ENCODE measurements around the gene STK4.

Gene STK4

GRCh38 chr20:45038745-45039474, 72.6 kb downstream of the STK4 start:
- TF ChIP-seq, protein P1, sequence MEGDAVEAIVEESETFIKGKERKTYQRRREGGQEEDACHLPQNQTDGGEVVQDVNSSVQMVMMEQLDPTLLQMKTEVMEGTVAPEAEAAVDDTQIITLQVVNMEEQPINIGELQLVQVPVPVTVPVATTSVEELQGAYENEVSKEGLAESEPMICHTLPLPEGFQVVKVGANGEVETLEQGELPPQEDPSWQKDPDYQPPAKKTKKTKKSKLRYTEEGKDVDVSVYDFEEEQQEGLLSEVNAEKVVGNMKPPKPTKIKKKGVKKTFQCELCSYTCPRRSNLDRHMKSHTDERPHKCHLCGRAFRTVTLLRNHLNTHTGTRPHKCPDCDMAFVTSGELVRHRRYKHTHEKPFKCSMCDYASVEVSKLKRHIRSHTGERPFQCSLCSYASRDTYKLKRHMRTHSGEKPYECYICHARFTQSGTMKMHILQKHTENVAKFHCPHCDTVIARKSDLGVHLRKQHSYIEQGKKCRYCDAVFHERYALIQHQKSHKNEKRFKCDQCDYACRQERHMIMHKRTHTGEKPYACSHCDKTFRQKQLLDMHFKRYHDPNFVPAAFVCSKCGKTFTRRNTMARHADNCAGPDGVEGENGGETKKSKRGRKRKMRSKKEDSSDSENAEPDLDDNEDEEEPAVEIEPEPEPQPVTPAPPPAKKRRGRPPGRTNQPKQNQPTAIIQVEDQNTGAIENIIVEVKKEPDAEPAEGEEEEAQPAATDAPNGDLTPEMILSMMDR (IDR thresholded peaks at IDR 0.05; ENCODE audit: extremely low read depth, insufficient read depth, missing control alignments): no peak
- in situ Hi-C loops (cut with MboI; ENCODE audit: low pct_unique_long_range_greater_than_20kb, low sequenced_read_pairs, unreplicated experiment): no loop called here
- no peak for DNase-seq (ENCODE audit: low spot score)

DNA sequence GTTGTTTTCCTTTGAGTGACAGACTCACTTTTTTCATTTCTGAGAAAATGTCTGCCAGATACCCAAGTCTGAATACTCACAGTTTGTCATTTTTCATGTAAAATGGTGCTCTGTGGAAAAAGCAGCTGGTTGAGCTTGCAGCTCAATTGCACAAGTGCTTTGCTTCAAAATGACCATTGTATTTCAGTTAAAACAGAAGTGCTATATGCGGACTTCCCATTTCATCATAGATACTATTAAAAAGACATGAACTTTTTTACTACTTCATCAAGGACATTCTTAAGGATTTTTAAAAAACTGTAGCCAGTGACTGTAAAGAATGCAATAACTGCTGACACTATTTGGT, 73.1 kb downstream of the STK4 start:
- no peak for DNase-seq (ENCODE audit: low spot score)
- TF ChIP-seq, protein P1 (IDR thresholded peaks at IDR 0.05; ENCODE audit: extremely low read depth, insufficient read depth, missing control alignments): no peak
- in situ Hi-C loops (cut with MboI; ENCODE audit: low pct_unique_long_range_greater_than_20kb, low sequenced_read_pairs, unreplicated experiment): no loop called here

- no peak for DNase-seq (ENCODE audit: low spot score)
Observed at GRCh38 chr20:45041464-45042337, 75.4 kb downstream of the STK4 start.

GRCh38 chr20:45042978-45043377, 76.7 kb downstream of the STK4 start:
- in situ Hi-C loops (cut with MboI; ENCODE audit: low pct_unique_long_range_greater_than_20kb, low sequenced_read_pairs, unreplicated experiment): loop anchor here (5.0 kb wide), 1 partner anchor 49 kb away; no protein-coding TSS in a partner anchor
- TF ChIP-seq, protein P1 (IDR thresholded peaks at IDR 0.05; ENCODE audit: extremely low read depth, insufficient read depth, missing control alignments): no peak
- DNase-seq (ENCODE audit: low spot score): no peak

More at GRCh38 chr20:45041464-45042337, 75.4 kb downstream of the STK4 start:
- TF ChIP-seq, protein P1 (IDR thresholded peaks at IDR 0.05; ENCODE audit: extremely low read depth, insufficient read depth, missing control alignments): no peak
- in situ Hi-C loops (cut with MboI; ENCODE audit: low pct_unique_long_range_greater_than_20kb, low sequenced_read_pairs, unreplicated experiment): loop anchor here (5.0 kb wide), 1 partner anchor 51 kb away; no protein-coding TSS in a partner anchor

GRCh38 chr20:45044084-45044573, 77.8 kb downstream of the STK4 start:
- in situ Hi-C loops (cut with MboI; ENCODE audit: low pct_unique_long_range_greater_than_20kb, low sequenced_read_pairs, unreplicated experiment): loop anchor here (5.0 kb wide), 1 partner anchor 48 kb away; no protein-coding TSS in a partner anchor
- DNase-seq (ENCODE audit: low spot score): peak; percentile 35
- TF ChIP-seq, protein P1 (IDR thresholded peaks at IDR 0.05; ENCODE audit: extremely low read depth, insufficient read depth, missing control alignments): peak; percentile 74

GRCh38 chr20:45044601-45045000, 78.3 kb downstream of the STK4 start:
- DNase-seq (ENCODE audit: low spot score): no peak
- TF ChIP-seq, protein P1 (IDR thresholded peaks at IDR 0.05; ENCODE audit: extremely low read depth, insufficient read depth, missing control alignments): no peak
- in situ Hi-C loops (cut with MboI; ENCODE audit: low pct_unique_long_range_greater_than_20kb, low sequenced_read_pairs, unreplicated experiment): loop anchor here (5.0 kb wide), 1 partner anchor 48 kb away; no protein-coding TSS in a partner anchor

All from GM13977 (cell line).